SK-N-MC (cell line): ENCODE measurements around the gene GPC1.

Experiments
- EZH2 ChIP-seq: fragments of 200-600 bp; sonication (generic); IDR thresholded peaks from one replicate; pipeline ENCODE4 v1.6.1; 2017; ENCODE audit warnings: antibody characterized with exemption
- POLR2AphosphoS5 ChIP-seq: IDR thresholded peaks from 2 replicates; pipeline ENCODE4 v1.6.1; 2012; ENCODE audit warnings: mild to moderate bottlenecking, low read depth, low read length, borderline replicate concordance

DNA sequence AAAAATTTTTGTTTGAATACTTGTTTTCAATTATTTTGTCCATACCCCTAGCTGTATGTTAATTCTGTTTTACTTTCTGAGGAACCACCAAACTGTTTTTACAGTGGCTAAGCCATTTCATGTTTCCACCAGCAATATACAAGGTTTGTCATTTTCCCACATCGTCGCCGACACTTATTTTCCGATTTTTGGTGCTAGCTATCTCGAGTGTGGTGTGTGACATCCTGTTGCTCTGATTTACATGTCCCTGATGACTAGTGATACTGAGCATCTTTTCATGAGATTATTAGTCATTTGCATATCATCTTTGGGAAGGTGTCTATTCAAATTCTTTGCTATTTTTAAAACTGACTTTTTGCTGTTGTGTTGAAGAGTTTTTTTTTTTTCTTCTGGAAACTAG lies 7.2 kb upstream of the GPC1 start:
- TF ChIP-seq POLR2AphosphoS5 (no peak), EZH2 (no peak)
